Endometrial microvascular endothelial cells (primary cell): ENCODE measurements around the gene TEX19. TPM values are rescaled to one million over a fixed set of nuclear protein-coding genes. Genes with fewer than 3 reads are reported as not detected.
"Not testable (repeated sequence)": the region's sequence is repeated elsewhere in the genome, so short reads cannot be mapped to it uniquely, and the experiment has no call there.

Experiments used
- in situ Hi-C: cut with HindIII; loops from 2 replicates; pipeline ENCODE4 v1.10.0; 2017; ENCODE audit warnings: low sequenced_read_pairs, low pct_unique_long_range_greater_than_20kb; ENCODE audit errors: inconsistent ontology term
- total RNA-seq: library from RNA; depleted of rRNA; stranded (reverse); fragments of >200 nt; gene quantifications from one replicate; pipeline ENCODE4 v1.2.3, GENCODE V29; 2015; ENCODE audit errors: inconsistent ontology term

Gene TEX19
- total RNA-seq, 1 donor from 2014 or later = not detected

GRCh38 chr17:82370471-82371332 lies 11.7 kb downstream of the TEX19 start:
- in situ Hi-C loops = no loop called here

GRCh38 chr17:82371333-82372248 lies 12.5 kb downstream of the TEX19 start, which contains the start of gene UTS2R:
Gene UTS2R, plus strand, starts transcription at chr17:82371765. Its CDS starts 2,560 bp downstream, at chr17:82374325.
- in situ Hi-C loops = no loop called here

GRCh38 chr17:82372249-82373071 lies 13.4 kb downstream of the TEX19 start:
- in situ Hi-C loops = no loop called here

GRCh38 chr17:82373072-82373452 lies 14.0 kb downstream of the TEX19 start:
- in situ Hi-C loops = not testable (repeated sequence)

- in situ Hi-C loops = no loop called here
Measured at GRCh38 chr17:82373731-82374625, 14.9 kb downstream of the TEX19 start.

GRCh38 chr17:82374626-82375331 lies 15.7 kb downstream of the TEX19 start:
- in situ Hi-C loops = no loop called here

GRCh38 chr17:82375359-82376041 lies 16.5 kb downstream of the TEX19 start:
- in situ Hi-C loops = no loop called here

GRCh38 chr17:82376042-82376730 lies 17.1 kb downstream of the TEX19 start:
- in situ Hi-C loops = no loop called here

- in situ Hi-C loops = not testable (repeated sequence)
Measured at GRCh38 chr17:82377294-82377693, 18.2 kb downstream of the TEX19 start.

- in situ Hi-C loops = no loop called here
Measured at GRCh38 chr17:82377924-82378740, 19.1 kb downstream of the TEX19 start.

GRCh38 chr17:82378741-82379021 lies 19.6 kb downstream of the TEX19 start:
- in situ Hi-C loops = no loop called here

- in situ Hi-C loops = no loop called here
Measured at GRCh38 chr17:82380860-82381702, 22.0 kb downstream of the TEX19 start.

- in situ Hi-C loops = not testable (repeated sequence)
Measured at GRCh38 chr17:82381703-82382009, 22.6 kb downstream of the TEX19 start.

GRCh38 chr17:82382220-82382932 lies 23.3 kb downstream of the TEX19 start:
- in situ Hi-C loops = not testable (repeated sequence)

GRCh38 chr17:82382933-82383255 lies 23.8 kb downstream of the TEX19 start:
- in situ Hi-C loops = no loop called here
